ENCODE measurements around the gene ITGB2.

- no peak for TF ChIP-seq CTCF (IDR thresholded peaks at IDR 0.05)
- no peak for TF ChIP-seq POLR2A (IDR thresholded peaks at IDR 0.05)
- no peak for TF ChIP-seq EP300 (IDR thresholded peaks at IDR 0.05)
These were observed 14.3 kb upstream of the ITGB2 start for GRCh38 chr21:44934797-44935532.

Data from tibial nerve (tissue), 4 donors.